Endothelial cell of umbilical vein (primary cell): Measurements from ENCODE around the gene SPON1.

ENCODE experiments used
- CTCF ChIP-seq, 2 donors: IDR thresholded peaks; 1 replicate in 1 of 2; 2 replicates in 1 of 2; pipeline ENCODE4 v1.5.1; 2011; ENCODE audit warnings: low read length in 2 of 2, mild to moderate bottlenecking in 2 of 2, moderate library complexity in 2 of 2, control low read depth in 1 of 2, inconsistent platforms in 1 of 2, low read depth in 1 of 2; ENCODE audit not compliant: insufficient read depth in 1 of 2; ENCODE audit errors: extremely low read depth in 1 of 2
- EZH2 ChIP-seq: IDR thresholded peaks from 2 replicates; pipeline ENCODE4 v1.6.1; 2012; ENCODE audit warnings: borderline replicate concordance, low read depth, mild to moderate bottlenecking, moderate library complexity, low read length, inconsistent platforms; ENCODE audit not compliant: severe bottlenecking
- FOS ChIP-seq: IDR thresholded peaks from 2 replicates; pipeline ENCODE4 v1.6.1; 2011; ENCODE audit warnings: mild to moderate bottlenecking, low read length, moderate library complexity, borderline replicate concordance; ENCODE audit not compliant: insufficient read depth
- JUN ChIP-seq: IDR thresholded peaks from 2 replicates; pipeline ENCODE4 v1.6.1; 2011; ENCODE audit warnings: borderline replicate concordance, low read depth; ENCODE audit not compliant: insufficient read length, insufficient read depth
- MYC ChIP-seq: IDR thresholded peaks from one replicate; pipeline ENCODE4 v1.6.1; 2011; ENCODE audit warnings: mild to moderate bottlenecking, low read depth, low read length
- POLR2A ChIP-seq: IDR thresholded peaks from 2 replicates; pipeline ENCODE4 v1.6.1; 2012; ENCODE audit warnings: low read depth, mild to moderate bottlenecking, control low read depth, low read length
- POLR2AphosphoS5 ChIP-seq: IDR thresholded peaks from 2 replicates; pipeline ENCODE4 v1.6.1; 2012; ENCODE audit warnings: low read depth, mild to moderate bottlenecking, control low read depth, low read length, moderate library complexity; ENCODE audit not compliant: insufficient read depth

- TF ChIP-seq FOS (no peak), EZH2 (no peak), POLR2A (no peak), MYC (no peak), CTCF (IDR thresholded peaks at IDR 0.05; ENCODE audit: extremely low read depth in 1 of 2, insufficient read depth in 1 of 2, low read depth in 1 of 2, low read length in 2 of 2) (no peak), JUN (no peak), POLR2AphosphoS5 (no peak)
These were observed 343.1 kb downstream of the SPON1 start for GRCh38 chr11:14305649-14306048.
